Measurements from ENCODE around the gene IGFL2. TPM values are rescaled to one million over a fixed set of nuclear protein-coding genes. Genes with fewer than 3 reads are reported as not detected.

Gene IGFL2
- total and polyA plus RNA-seq, 7 experiments from 2014 or later, result 0.48 TPM; not detected in 6

GRCh38 chr19:46112527-46112926 is 35.5 kb upstream of the IGFL2 start:
- POLR2A ChIA-PET, result no interaction called here
- H3K9me3 Mint-ChIP-seq, result peaks cover 0 to 3% (median 0%) of the 10 kb centered on the region in 11 donors
- peaks cover 0 to 7% of the 10 kb centered on the region in 2 donors for H3K27me3 ChIP-seq (ENCODE audit: control insufficient read depth in 2 of 2, insufficient read depth in 2 of 2, low read length in 2 of 2)
- peaks cover 0 to 10% (median 0%) of the 10 kb centered on the region in 7 donors for H3K4me1 Mint-ChIP-seq
- no peak overlapping the region for H3K27ac ChIP-seq (ENCODE audit: low read depth, low read length)
- CTCF ChIA-PET, result no interaction called here
- H3K4me1 ChIP-seq (ENCODE audit: control insufficient read depth in 2 of 2, insufficient read depth in 2 of 2, low read length in 2 of 2), result no peaks in the 10 kb centered on the region
- no peak for DNase-seq
- no peak for ATAC-seq
- intact Hi-C loops (cut with micrococcal nuclease), result no loop called here
- no peak overlapping the region for H3K4me3 ChIP-seq (ENCODE audit: low read length)
- H3K27ac Mint-ChIP-seq, result no peak overlapping the region
- no peak overlapping the region for H3K4me3 Mint-ChIP-seq
- H3K36me3 Mint-ChIP-seq, result peaks cover 0 to 3% (median 0%) of the 10 kb centered on the region in 5 donors
- no peaks in the 10 kb centered on the region for H3K36me3 ChIP-seq (ENCODE audit: control insufficient read depth in 2 of 3, insufficient read depth in 3 of 3, low read length in 3 of 3)
- H3K27me3 Mint-ChIP-seq, result peaks cover 20 to 37% (median 30%) of the 10 kb centered on the region in 5 donors
- H3K9me3 ChIP-seq (ENCODE audit: control insufficient read depth in 2 of 3, low read length in 3 of 3), result no peaks in the 10 kb centered on the region

- CTCF ChIA-PET, result no interaction called here
- H3K36me3 Mint-ChIP-seq, result peaks cover 0 to 3% (median 0%) of the 10 kb centered on the region in 5 donors
These were observed 34.3 kb upstream of the IGFL2 start for GRCh38 chr19:46113726-46114125.

DNA sequence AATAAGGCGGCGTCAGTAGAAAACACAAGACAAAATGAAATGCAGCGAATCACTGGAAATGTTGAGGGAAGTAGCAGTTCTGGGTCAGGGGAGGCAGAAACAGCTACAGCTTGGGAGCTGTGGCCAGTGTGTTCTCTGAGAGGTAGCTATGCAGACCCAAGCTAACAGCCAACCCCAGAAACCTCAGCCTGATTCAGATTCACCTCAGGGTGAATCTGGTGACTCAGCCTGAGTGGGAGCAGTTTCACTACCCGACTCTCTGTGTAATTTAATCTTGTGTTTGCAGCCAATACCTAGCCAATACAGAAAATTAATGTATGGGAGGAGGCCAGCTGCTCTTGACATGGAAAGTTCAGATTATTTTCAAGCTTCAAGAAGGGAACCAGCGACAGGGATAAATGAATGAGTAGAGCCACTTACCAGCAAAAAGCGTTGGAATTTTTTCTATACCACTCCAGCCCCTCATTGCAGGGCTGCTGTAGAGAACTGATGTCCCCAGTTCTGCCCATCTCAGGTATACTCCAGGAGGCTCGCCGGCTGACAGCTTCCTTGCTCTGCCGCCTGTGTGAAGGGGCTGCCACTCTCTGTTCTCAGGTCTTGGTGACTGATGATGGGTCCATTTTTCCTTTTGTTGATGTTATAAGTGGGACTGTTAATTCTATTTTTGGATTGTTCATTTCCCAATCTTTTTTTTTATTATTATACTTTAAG is 32.5 kb upstream of the IGFL2 start:
- no peaks in the 10 kb centered on the region for H3K36me3 ChIP-seq (ENCODE audit: control insufficient read depth in 2 of 3, insufficient read depth in 3 of 3, low read length in 3 of 3)
- Mint-ChIP-seq H3K4me3 (peak overlapping the region in 1 of 10 donors; percentile 26), H3K27ac (no peak overlapping the region), H3K27me3 (peaks cover 35 to 49% (median 37%) of the 10 kb centered on the region in 5 donors), H3K4me1 (peaks cover 0 to 10% (median 0%) of the 10 kb centered on the region in 7 donors), H3K9me3 (no peaks in the 10 kb centered on the region), H3K36me3 (no peaks in the 10 kb centered on the region)
- no peaks in the 10 kb centered on the region for H3K9me3 ChIP-seq (ENCODE audit: control insufficient read depth in 2 of 3, low read length in 3 of 3)
- ChIA-PET POLR2A (no interaction called here), CTCF (no interaction called here)
- H3K27me3 ChIP-seq (ENCODE audit: control insufficient read depth in 2 of 2, insufficient read depth in 2 of 2, low read length in 2 of 2), result peaks cover 3 to 9% of the 10 kb centered on the region in 2 donors
- intact Hi-C loops (cut with micrococcal nuclease), result no loop called here
- DNase-seq (peak in 1 of 9 donors; percentile 54), ATAC-seq (no peak)
- H3K4me1 ChIP-seq (ENCODE audit: control insufficient read depth in 2 of 2, insufficient read depth in 2 of 2, low read length in 2 of 2), result no peaks in the 10 kb centered on the region
- H3K4me3 ChIP-seq (ENCODE audit: low read length), result no peak overlapping the region
- no peak overlapping the region for H3K27ac ChIP-seq (ENCODE audit: low read depth, low read length)

More at GRCh38 chr19:46113726-46114125, 34.3 kb upstream of the IGFL2 start:
- no peaks in the 10 kb centered on the region for H3K36me3 ChIP-seq (ENCODE audit: control insufficient read depth in 2 of 3, insufficient read depth in 3 of 3, low read length in 3 of 3)
- H3K27ac Mint-ChIP-seq, result no peak overlapping the region
- no peak overlapping the region for H3K27ac ChIP-seq (ENCODE audit: low read depth, low read length)
- no peak overlapping the region for H3K4me3 ChIP-seq (ENCODE audit: low read length)
- H3K9me3 ChIP-seq (ENCODE audit: control insufficient read depth in 2 of 3, low read length in 3 of 3), result no peaks in the 10 kb centered on the region
- H3K27me3 ChIP-seq (ENCODE audit: control insufficient read depth in 2 of 2, insufficient read depth in 2 of 2, low read length in 2 of 2), result peaks cover 0 to 9% of the 10 kb centered on the region in 2 donors
- ATAC-seq, result no peak
- H3K27me3 Mint-ChIP-seq, result peaks cover 27 to 41% (median 30%) of the 10 kb centered on the region in 5 donors
- no peak for DNase-seq
- no peak overlapping the region for H3K4me3 Mint-ChIP-seq
- POLR2A ChIA-PET, result no interaction called here
- H3K4me1 Mint-ChIP-seq, result peaks cover 0 to 10% (median 0%) of the 10 kb centered on the region in 7 donors
- H3K9me3 Mint-ChIP-seq, result peaks cover 0 to 3% (median 0%) of the 10 kb centered on the region in 11 donors
- intact Hi-C loops (cut with micrococcal nuclease), result no loop called here
- no peaks in the 10 kb centered on the region for H3K4me1 ChIP-seq (ENCODE audit: control insufficient read depth in 2 of 2, insufficient read depth in 2 of 2, low read length in 2 of 2)

DNA sequence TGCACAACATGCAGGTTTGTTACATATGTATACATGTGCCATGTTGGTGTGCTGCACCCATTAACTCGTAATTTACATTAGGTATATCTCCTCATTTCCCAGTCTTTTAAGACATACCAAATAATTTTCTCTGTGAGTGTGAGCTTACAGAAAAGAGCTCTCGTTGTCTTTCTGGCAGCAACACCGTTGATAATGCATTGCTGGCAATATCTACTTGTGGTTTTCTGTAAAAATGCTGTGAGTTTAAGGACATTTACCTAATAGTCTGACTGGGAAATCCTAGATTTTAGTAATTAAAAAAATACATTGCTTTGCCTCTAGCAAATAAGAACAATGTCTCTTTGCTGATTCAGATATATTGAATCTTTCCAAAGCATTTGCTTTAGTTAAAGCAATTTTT is 31.9 kb upstream of the IGFL2 start:
- DNase-seq (no peak), ATAC-seq (no peak)
- Mint-ChIP-seq H3K36me3 (no peaks in the 10 kb centered on the region), H3K27ac (no peak overlapping the region), H3K4me3 (no peak overlapping the region), H3K4me1 (peaks cover 0 to 10% (median 0%) of the 10 kb centered on the region in 7 donors), H3K27me3 (peaks cover 34 to 52% (median 38%) of the 10 kb centered on the region in 5 donors), H3K9me3 (no peaks in the 10 kb centered on the region)
- no peaks in the 10 kb centered on the region for H3K36me3 ChIP-seq (ENCODE audit: control insufficient read depth in 2 of 3, insufficient read depth in 3 of 3, low read length in 3 of 3)
- H3K4me3 ChIP-seq (ENCODE audit: low read length), result no peak overlapping the region
- CTCF ChIA-PET, result no interaction called here
- H3K27ac ChIP-seq (ENCODE audit: low read depth, low read length), result no peak overlapping the region
- peaks cover 3 to 9% of the 10 kb centered on the region in 2 donors for H3K27me3 ChIP-seq (ENCODE audit: control insufficient read depth in 2 of 2, insufficient read depth in 2 of 2, low read length in 2 of 2)
- POLR2A ChIA-PET, result no interaction called here
- H3K4me1 ChIP-seq (ENCODE audit: control insufficient read depth in 2 of 2, insufficient read depth in 2 of 2, low read length in 2 of 2), result no peaks in the 10 kb centered on the region
- no peaks in the 10 kb centered on the region for H3K9me3 ChIP-seq (ENCODE audit: control insufficient read depth in 2 of 3, low read length in 3 of 3)
- intact Hi-C loops (cut with micrococcal nuclease), result no loop called here

GRCh38 chr19:46118136-46118535 is 29.9 kb upstream of the IGFL2 start:
- H3K4me3 ChIP-seq (ENCODE audit: low read length), result no peak overlapping the region
- DNase-seq (no peak), ATAC-seq (no peak)
- H3K27ac ChIP-seq (ENCODE audit: low read depth, low read length), result no peak overlapping the region
- Mint-ChIP-seq H3K36me3 (no peaks in the 10 kb centered on the region), H3K27ac (no peak overlapping the region), H3K4me1 (peaks cover 0 to 10% (median 0%) of the 10 kb centered on the region in 7 donors), H3K27me3 (peaks cover 23 to 48% (median 37%) of the 10 kb centered on the region in 5 donors), H3K4me3 (no peak overlapping the region), H3K9me3 (no peaks in the 10 kb centered on the region)
- ChIA-PET POLR2A (no interaction called here), CTCF (interaction anchor here (0.5 kb wide), 1 partner anchor 196 kb away, joined by 3 read pairs; no protein-coding TSS in a partner anchor)
- peaks cover 3 to 9% of the 10 kb centered on the region in 2 donors for H3K27me3 ChIP-seq (ENCODE audit: control insufficient read depth in 2 of 2, insufficient read depth in 2 of 2, low read length in 2 of 2)
- intact Hi-C loops (cut with micrococcal nuclease), result no loop called here
- no peaks in the 10 kb centered on the region for H3K36me3 ChIP-seq (ENCODE audit: control insufficient read depth in 2 of 3, insufficient read depth in 3 of 3, low read length in 3 of 3)
- H3K9me3 ChIP-seq (ENCODE audit: control insufficient read depth in 2 of 3, low read length in 3 of 3), result no peaks in the 10 kb centered on the region
- H3K4me1 ChIP-seq (ENCODE audit: control insufficient read depth in 2 of 2, insufficient read depth in 2 of 2, low read length in 2 of 2), result no peaks in the 10 kb centered on the region

- ATAC-seq (no peak), DNase-seq (no peak)
- ChIA-PET CTCF (no interaction called here), POLR2A (no interaction called here)
- no peaks in the 10 kb centered on the region for H3K9me3 ChIP-seq (ENCODE audit: control insufficient read depth in 2 of 3, low read length in 3 of 3)
- Mint-ChIP-seq H3K27me3 (peaks cover 36 to 56% (median 54%) of the 10 kb centered on the region in 5 donors), H3K4me3 (no peak within 1 kb of the TSS), H3K9me3 (no peaks in the 10 kb centered on the region), H3K4me1 (peaks cover 0 to 1% (median 0%) of the 10 kb centered on the region in 7 donors), H3K36me3 (no peaks in the 10 kb centered on the region), H3K27ac (peak within 1 kb of the TSS in 1 of 9 donors; percentile 11)
- H3K27ac ChIP-seq (ENCODE audit: low read depth, low read length), result no peak within 1 kb of the TSS
- no peaks in the 10 kb centered on the region for H3K4me1 ChIP-seq (ENCODE audit: control insufficient read depth in 2 of 2, insufficient read depth in 2 of 2, low read length in 2 of 2)
- H3K36me3 ChIP-seq (ENCODE audit: control insufficient read depth in 2 of 3, insufficient read depth in 3 of 3, low read length in 3 of 3), result no peaks in the 10 kb centered on the region
- intact Hi-C loops (cut with micrococcal nuclease), result no loop called here
- H3K27me3 ChIP-seq (ENCODE audit: control insufficient read depth in 2 of 2, insufficient read depth in 2 of 2, low read length in 2 of 2), result no peaks in the 10 kb centered on the region
- no peak within 1 kb of the TSS for H3K4me3 ChIP-seq (ENCODE audit: low read length)
These were observed 23.4 kb upstream of the IGFL2 start, which contains the start of gene IGFL3 for GRCh38 chr19:46124638-46125115. Gene IGFL3 (minus strand): TSS chr19:46124688. CDS start chr19:46124649, 39 bp downstream.

GRCh38 chr19:46125447-46125846 is 22.6 kb upstream of the IGFL2 start:
- Mint-ChIP-seq H3K4me1 (peaks cover 0 to 1% (median 0%) of the 10 kb centered on the region in 7 donors), H3K36me3 (no peaks in the 10 kb centered on the region), H3K27me3 (peaks cover 31 to 56% (median 47%) of the 10 kb centered on the region in 5 donors), H3K9me3 (no peaks in the 10 kb centered on the region), H3K27ac (no peak overlapping the region), H3K4me3 (no peak overlapping the region)
- no peaks in the 10 kb centered on the region for H3K36me3 ChIP-seq (ENCODE audit: control insufficient read depth in 2 of 3, insufficient read depth in 3 of 3, low read length in 3 of 3)
- no peak overlapping the region for H3K27ac ChIP-seq (ENCODE audit: low read depth, low read length)
- intact Hi-C loops (cut with micrococcal nuclease), result no loop called here
- no peak overlapping the region for H3K4me3 ChIP-seq (ENCODE audit: low read length)
- H3K27me3 ChIP-seq (ENCODE audit: control insufficient read depth in 2 of 2, insufficient read depth in 2 of 2, low read length in 2 of 2), result no peaks in the 10 kb centered on the region
- ATAC-seq (no peak), DNase-seq (no peak)
- POLR2A ChIA-PET, result no interaction called here
- H3K9me3 ChIP-seq (ENCODE audit: control insufficient read depth in 2 of 3, low read length in 3 of 3), result no peaks in the 10 kb centered on the region
- no peaks in the 10 kb centered on the region for H3K4me1 ChIP-seq (ENCODE audit: control insufficient read depth in 2 of 2, insufficient read depth in 2 of 2, low read length in 2 of 2)
- CTCF ChIA-PET, result no interaction called here
